ENCODE data around the gene LCE1B.

Gene LCE1B

DNA sequence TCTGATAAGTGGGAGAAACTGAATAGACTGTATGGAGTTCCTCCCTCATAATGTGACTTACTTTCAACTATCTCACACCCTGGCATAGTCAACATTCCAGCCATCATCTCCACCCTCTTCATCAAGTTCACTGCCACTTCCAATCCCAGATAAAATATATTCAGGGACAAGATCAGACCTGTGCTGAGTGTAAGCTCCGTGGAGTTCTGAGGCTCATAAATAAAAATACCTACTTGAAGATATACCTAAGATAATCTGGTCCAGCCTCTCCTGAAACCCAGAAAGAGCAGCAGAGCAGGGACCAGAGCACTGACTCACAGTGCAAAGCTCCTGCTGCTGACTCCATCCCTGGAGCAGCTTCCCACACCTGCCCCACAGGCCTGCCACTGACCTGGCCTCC is 46.3 kb downstream of the LCE1B start:
- TF ChIP-seq, protein P1, sequence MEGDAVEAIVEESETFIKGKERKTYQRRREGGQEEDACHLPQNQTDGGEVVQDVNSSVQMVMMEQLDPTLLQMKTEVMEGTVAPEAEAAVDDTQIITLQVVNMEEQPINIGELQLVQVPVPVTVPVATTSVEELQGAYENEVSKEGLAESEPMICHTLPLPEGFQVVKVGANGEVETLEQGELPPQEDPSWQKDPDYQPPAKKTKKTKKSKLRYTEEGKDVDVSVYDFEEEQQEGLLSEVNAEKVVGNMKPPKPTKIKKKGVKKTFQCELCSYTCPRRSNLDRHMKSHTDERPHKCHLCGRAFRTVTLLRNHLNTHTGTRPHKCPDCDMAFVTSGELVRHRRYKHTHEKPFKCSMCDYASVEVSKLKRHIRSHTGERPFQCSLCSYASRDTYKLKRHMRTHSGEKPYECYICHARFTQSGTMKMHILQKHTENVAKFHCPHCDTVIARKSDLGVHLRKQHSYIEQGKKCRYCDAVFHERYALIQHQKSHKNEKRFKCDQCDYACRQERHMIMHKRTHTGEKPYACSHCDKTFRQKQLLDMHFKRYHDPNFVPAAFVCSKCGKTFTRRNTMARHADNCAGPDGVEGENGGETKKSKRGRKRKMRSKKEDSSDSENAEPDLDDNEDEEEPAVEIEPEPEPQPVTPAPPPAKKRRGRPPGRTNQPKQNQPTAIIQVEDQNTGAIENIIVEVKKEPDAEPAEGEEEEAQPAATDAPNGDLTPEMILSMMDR (IDR thresholded peaks at IDR 0.05; ENCODE audit: borderline replicate concordance, insufficient read depth, low read depth, low read length), result no peak
- H3K4me3 ChIP-seq (ENCODE audit: low read depth, low read length), result no peak overlapping the region

DNA sequence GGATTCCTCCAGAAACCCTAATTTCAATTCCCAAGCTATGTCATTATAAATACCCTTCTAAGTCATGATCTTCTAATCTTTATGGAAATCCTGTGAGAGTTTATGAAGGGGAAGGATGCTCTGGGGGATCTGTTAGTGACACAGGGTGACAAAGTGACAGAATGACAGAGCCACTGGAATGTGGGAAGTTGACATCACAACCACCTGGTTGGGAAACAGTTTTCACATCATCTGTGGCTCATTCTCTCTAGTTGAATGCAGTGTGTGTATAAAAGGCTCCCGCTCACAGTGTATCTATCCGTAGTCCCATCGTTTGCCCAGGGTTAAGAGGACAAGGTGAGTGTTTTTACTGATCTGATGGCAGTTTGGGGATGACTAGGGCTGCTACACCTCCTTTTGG is 47.9 kb downstream of the LCE1B start, which contains the start of gene LCE7A:
Gene LCE7A (plus strand): TSS at position 301 of the 400 bp plus-strand sequence. CDS start 702 bp downstream, outside the sequence.
- no peak within 1 kb of the TSS for H3K4me3 ChIP-seq (ENCODE audit: low read depth, low read length)
- TF ChIP-seq, protein P1 (IDR thresholded peaks at IDR 0.05; ENCODE audit: borderline replicate concordance, insufficient read depth, low read depth, low read length), result no peak

DNA sequence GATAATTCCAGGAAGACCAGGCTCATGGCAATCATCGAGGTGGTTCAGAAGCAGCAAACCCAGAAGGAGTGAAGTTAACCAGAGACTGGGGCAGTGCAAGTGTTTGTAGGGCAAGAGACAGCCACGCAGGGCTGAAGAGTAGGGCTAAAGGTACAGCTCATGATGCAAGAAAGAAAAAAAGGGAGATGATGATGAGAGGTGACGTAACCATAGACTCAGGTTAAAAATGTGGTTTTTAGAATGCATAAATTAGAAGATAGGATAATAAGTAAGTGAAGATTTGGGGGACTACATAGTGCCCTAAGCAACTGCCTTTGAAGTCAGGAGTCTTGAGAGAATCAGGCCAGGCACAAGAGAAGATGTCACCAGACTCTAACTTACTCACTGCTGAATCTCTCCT is 48.4 kb downstream of the LCE1B start:
- no peak overlapping the region for H3K4me3 ChIP-seq (ENCODE audit: low read depth, low read length)
- TF ChIP-seq, protein P1 (IDR thresholded peaks at IDR 0.05; ENCODE audit: borderline replicate concordance, insufficient read depth, low read depth, low read length), result no peak

DNA sequence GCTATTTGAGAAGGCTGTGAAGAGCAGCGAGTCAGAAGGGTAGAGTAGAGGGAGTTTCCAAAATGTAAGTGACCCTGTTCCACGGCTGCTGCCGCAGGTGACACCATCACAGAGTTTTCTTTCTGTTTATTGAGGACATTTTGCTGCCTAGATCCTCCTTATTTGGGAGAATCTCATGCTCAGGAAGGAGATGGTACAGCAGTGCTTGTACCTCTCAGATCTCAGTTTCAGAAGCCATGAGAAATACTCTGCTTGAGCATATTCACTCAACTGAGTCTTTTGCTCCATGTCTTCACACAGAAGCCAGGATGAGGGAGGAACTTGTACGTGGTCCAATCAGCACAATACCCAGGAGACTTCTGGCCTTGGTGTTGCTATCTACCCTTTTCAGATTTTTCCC is 49.6 kb downstream of the LCE1B start:
- TF ChIP-seq, protein P1 (IDR thresholded peaks at IDR 0.05; ENCODE audit: borderline replicate concordance, insufficient read depth, low read depth, low read length), result no peak

More for the DNA sequence above, 49.6 kb downstream of the LCE1B start:
- no peak overlapping the region for H3K4me3 ChIP-seq (ENCODE audit: low read depth, low read length)
